GM21515 (cell line): ENCODE measurements around the gene NXPE3.
A peak's percentile ranks its signal among the peaks of the same experiment; 100 is the strongest.

Experiments used
- ATAC-seq: cut with Tn5 transposase; IDR thresholded peaks from one replicate; pipeline ENCODE4 v1.9.1; 2021; ENCODE audit not compliant: unreplicated experiment

Gene NXPE3

GRCh38 chr3:101828691-101829436, 49.9 kb downstream of the NXPE3 start:
- peak; percentile 51 for ATAC-seq

GRCh38 chr3:101829437-101829830, 50.4 kb downstream of the NXPE3 start:
- ATAC-seq = no peak

DNA sequence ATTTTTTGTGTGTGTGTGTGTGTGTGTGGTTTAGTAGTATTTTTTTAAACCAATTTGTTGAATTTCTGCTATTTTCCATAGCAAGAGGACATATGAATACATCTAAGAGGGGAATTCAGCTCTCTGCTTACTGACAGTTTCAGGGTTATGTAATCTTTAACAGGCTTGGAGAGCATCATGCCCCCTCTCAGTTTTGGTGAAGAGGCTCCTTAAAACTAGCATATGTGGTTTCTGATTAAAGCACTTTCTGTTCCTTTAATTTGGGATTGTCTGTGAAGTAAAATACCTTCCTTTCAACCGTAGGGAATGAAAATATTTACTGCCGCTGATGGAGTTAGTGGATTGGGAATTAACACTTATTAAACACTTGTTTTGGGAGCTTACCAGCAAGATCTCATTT, 50.9 kb downstream of the NXPE3 start:
- ATAC-seq = no peak

DNA sequence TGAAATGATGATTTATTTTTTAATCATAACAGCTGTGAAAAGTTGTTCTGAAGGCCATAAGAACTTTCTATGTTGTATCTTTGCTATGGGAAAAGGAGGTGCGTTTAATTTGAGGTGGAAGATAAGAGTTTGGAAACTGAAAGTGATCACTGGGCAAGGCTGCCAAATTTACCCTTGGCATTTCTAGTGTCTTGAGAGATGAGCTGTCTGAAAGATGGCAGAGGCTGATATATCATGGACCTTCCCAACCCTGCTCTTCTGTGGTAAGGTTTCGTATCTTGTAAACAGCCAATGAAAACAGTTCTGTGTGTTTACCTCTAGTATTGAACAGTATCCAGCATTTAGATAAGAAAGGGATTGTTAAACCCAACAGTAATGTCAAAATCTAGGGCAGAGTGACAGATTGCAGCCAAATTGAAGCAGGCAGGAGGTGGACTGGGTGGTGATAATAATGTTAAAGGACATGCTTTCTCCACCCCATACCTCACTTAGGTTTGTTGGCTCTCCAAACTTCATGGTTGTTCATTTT, 54.5 kb downstream of the NXPE3 start:
- ATAC-seq = no peak

DNA sequence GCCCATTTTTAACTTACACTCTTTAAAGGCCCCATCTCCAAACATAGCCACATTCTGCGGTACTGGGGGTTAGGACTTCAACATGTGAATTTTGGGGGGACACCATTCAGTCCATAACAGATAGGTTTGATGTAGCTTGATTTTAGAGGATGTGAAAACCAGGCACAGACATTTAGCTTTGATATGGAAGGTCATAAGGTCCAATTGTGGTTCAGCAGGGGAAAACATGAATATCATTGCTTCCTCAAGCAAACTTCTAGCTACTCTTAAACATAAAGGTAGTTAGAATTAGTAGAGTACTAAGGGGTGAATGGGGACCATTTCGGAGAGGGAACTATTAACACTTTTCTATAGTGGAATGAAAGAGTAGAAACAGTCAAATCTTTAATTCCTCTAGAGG, 56.7 kb downstream of the NXPE3 start:
- no peak for ATAC-seq

DNA sequence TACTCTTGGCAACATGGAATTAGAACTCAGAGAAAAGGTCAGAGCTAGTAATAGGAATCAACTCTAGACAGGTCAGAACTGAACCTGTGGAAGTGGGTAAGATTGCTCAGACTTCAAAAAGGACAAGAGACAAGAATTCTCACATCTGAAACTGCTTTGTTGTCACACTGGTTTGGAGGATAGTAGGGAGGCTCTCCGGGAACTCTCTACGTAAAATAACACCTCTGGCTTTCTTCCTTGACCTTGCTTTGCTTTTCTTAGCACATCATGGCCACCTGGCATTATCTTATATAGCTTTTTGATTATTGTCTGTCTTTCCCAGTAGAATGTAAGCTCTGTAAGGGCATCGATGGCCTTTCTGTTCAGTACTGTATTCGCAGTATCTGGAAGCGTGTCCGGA, 57.1 kb downstream of the NXPE3 start:
- ATAC-seq = no peak

- no peak for ATAC-seq
These were observed 57.9 kb downstream of the NXPE3 start for GRCh38 chr3:101836652-101837598.

GRCh38 chr3:101838691-101839090, 59.7 kb downstream of the NXPE3 start:
- no peak for ATAC-seq

DNA sequence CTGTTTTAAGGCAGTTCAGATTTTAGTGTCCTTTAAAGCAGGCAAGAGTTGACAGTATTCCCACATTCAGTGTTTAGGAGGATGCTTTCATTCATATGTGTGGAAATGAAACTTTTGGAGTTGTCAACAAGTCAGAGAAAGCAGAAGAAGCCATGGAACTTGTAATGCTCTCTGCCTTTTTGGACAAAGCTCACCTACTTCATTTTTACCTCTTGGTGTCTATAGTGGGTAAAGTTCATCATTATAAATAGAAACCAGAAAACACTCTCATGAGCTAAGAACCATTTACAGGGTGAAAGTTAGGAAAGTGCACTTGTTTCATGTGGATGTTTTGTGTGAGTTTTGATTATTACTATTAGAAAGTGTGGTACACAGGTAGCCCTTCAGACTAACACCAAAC, 61.1 kb downstream of the NXPE3 start:
- no peak for ATAC-seq

- ATAC-seq = no peak
These were observed 63.4 kb downstream of the NXPE3 start for GRCh38 chr3:101842245-101842934.

GRCh38 chr3:101842935-101843330, 63.9 kb downstream of the NXPE3 start:
- no peak for ATAC-seq

DNA sequence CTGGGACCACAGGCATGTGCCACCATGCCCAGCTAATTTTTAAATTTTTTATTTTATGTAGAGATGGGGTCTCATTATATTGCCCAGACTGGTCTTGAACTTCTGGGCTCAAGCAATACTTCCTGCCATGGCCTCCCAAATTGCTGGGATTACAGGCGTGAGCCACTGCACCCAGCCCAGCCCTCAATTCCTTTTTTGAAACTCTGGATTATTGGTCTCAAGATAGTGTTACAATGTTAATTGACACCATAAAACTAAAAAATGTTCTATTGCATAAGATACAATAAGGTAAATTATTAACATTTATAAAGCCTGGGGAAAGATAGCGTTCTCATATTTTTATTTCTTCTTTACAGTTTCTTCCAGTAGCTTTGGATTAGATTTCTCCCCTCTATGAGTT, 66.4 kb downstream of the NXPE3 start:
- ATAC-seq = no peak

GRCh38 chr3:101846709-101847108, 67.7 kb downstream of the NXPE3 start:
- no peak for ATAC-seq

DNA sequence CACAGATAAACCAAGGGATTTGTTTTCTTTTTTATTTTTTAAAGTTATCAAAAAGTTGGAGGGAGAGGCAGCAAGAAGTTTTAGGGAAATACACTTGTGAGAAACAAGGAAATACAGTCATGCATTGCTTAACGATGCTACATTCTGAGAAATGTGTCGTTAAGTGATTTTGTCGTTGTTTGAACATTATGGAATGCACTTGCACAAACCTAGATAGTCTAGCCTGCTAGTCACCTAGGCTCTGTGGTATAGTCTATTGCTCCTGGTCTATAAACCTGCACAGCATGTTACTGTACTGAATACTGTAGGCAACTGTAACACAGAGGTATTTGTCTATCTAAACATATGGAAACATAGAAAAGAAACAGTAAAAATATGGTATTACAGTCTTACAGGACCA, 68.3 kb downstream of the NXPE3 start:
- no peak for ATAC-seq

- no peak for ATAC-seq
These were observed 69.3 kb downstream of the NXPE3 start for GRCh38 chr3:101848326-101848725.

- peak; percentile 73 for ATAC-seq
These were observed 70.0 kb downstream of the NXPE3 start, which contains the start of gene NFKBIZ for GRCh38 chr3:101848754-101849713. NFKBIZ (plus strand) TSS chr3:101849514; CDS start chr3:101849629, 115 bp downstream.

- ATAC-seq = peak; percentile 35
These were observed 70.8 kb downstream of the NXPE3 start for GRCh38 chr3:101849714-101850245.

DNA sequence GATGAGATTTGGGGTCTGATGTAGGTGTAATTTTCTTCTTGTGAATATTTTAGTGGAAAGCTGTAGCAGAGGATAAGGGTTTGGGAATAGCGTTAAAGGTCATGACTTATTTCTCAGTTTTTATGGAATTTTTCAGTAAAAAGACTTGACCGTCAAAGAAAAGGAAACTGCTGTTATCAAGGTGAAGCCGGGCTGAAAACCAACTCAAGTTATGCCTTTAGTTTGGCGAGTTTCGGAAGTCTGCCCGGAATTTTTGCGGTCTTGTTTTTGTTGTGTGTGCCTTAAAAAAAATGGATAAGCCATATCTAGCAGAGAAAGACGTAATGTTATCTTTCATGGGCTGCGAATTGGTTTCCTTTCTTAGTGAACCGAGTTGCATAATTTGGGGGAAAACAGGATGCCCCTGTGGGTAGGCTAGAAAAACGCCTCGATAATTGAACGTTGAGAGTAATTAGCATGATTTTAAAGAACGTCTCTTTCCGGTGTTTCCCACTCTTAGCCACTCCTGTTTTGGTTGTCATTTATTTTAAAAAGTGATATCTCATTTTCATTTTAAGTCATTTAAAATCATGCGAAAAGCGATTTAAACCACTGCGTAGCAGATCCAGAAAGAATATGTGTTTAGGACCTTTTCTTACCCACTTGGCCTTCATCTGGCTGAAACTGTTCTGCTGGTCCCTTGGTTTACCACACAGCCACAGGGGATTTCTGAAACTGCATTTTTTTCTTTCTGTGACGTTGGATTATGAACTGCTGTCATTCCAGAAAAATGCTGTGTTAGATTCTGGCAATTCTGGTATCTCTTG, 71.4 kb downstream of the NXPE3 start:
- no peak for ATAC-seq
